GM18519 (cell line): ENCODE measurements around the gene METRNL.
"Not testable (repeated sequence)": the region's sequence is repeated elsewhere in the genome, so short reads cannot be mapped to it uniquely, and the experiment has no call there.

Experiments used
- ATAC-seq: cut with Tn5 transposase; IDR thresholded peaks from one replicate; pipeline ENCODE4 v1.9.1; 2021; ENCODE audit warnings: mild to moderate bottlenecking, moderate library complexity; ENCODE audit not compliant: unreplicated experiment, low FRiP score

The METRNL gene

DNA sequence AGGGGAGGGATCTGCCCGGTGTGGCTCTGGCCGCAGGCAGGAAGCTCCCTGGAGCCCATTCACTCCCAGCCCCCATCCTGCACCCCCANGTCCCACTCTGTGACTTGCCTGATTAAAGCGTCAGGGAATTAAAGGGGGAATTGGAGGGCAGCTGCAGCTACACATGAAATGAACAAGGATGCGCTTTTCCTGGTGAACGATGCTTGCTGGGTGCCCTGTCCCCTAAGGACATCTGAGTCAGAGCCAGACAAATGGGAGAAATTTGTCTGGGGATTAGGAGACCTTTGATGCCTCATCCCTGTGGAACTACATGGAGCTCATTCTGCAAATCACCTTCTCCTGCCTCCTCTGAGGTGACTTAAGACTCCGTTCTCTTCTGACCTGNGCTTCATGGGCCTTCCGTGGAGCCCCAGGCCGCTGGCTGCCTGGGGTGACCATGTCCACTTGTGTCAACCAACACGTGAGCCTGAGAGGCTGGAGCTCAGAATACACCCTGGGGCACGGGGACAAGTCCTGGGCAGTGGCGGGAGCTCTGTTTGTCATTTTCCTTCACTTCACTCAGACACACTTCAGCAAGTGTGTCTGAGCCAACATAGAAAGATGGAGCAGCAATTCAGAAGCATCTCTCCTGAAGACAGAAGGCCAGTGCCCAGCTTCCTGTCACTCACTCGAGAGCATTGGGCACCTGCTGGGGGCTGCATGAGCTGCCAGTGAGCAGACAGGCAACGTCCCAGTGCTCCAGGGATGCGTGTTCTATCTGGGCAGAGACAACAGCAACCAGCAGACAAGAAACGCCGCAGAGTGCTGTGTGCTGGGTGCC is 54.1 kb downstream of the METRNL start:
- ATAC-seq, result no peak

DNA sequence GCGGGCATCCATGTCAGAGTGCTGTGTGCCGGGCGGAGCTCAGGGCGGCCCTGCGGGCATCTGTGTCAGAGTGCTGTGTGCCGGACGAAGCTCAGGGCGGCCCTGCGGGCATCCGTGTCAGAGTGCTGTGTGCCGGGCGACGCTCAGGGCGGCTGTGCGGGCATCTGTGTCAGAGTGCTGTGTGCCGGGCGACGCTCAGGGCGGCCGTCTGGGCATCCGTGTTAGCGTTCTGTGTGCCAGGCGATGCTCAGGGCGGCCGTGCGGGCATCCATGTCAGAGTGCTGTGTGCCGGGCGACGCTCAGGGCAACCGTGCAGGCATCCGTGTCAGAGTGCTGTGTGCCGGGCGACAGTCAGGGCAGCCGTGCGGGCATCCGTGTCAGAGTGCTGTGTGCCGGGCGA is 55.0 kb downstream of the METRNL start:
- ATAC-seq, result not testable (repeated sequence)

DNA sequence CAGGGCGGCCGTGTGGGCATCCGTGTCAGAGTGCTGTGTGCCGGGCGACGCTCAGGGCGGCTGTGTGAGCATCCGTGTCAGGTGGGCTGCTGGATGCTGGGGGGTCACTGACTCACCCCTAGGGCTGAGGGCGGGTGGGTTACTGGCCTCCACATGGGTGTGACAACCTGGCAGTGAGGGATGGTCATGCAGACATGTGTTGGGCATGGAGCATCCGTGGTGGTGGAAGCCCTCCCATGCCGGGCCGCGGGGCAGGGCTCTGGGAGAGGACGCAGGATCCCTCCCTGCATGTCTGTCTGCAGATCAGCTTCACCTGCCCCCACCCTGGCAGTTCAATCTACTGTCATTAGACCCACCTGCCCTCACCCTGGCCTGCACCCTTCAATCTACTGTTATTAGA is 56.3 kb downstream of the METRNL start:
- no peak for ATAC-seq

DNA sequence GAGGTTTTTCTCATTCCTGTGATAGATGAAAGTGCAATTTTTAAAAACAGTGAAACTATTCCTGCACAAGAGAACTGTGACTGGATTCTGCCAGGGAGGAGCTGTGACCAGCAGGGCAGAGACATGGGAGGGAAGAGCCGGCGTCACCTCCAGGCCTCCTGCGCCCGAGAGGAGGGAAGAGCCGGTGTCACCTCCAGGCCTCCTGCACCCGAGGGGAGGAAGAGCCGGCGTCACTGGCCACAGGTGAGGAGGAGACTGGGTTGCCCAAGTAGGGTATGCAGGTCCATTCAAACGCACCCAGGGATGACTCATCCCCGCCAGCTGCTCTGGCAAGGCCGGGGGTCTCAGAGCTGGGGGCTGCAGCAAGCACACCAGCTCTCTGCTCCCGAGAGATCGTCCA is 56.7 kb downstream of the METRNL start:
- no peak for ATAC-seq

DNA sequence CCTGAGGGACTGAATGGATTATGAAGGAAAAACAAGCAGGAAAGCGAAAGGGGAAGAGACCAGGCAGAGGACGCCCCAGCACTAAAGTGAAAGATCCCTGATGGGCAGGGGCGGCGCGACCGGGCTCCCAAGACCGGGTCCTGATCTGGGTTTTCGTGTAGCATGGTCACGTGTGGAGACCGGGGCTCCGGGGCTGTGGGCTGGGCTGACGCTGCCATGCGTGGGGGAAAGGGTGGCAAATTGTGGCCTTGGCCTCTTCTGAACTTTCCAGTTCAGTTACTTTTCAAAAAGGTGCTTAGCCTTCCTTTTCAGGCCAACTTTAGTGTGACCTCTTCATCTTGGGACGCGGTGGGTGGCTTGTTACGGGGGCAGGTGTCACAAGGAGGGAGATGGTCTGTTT is 57.5 kb downstream of the METRNL start:
- ATAC-seq, result no peak

DNA sequence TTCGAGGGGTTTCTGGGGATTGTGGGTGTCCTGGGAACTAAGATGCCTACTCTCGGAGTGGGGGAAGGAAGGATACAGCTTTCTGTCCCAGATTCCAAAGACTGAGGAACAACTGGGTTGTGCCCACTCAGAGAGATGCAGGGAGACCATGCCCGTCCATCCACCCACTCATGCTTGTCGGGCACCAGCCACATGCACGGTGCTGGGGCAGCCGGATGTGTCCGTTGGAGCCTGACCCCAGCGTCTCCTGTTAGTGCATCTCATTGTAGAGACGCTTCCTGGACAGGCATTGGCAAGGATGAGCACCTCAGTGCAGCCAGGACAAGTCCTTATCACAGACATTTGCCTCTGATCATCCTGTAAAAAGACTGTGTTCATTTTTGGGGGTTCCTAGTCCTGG is 58.1 kb downstream of the METRNL start:
- ATAC-seq, result no peak

DNA sequence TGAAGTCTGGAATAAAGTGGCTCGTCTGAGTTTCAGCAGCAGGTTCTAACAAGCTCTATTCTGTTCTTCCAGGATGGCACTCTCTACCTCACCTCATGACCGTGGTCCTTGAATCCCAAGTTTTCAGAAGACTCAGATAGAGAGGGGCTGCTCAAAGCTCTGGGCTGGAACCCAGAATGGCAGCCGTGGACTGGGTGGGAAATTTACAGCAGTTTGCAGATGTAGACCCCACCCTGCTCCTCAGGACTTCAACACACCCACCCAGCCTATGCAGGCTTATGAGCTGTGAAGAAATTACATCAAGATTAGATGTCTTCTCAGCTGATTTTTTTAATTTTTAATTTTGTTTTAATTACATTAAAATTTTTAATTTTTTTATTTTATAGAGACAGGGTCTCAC is 59.4 kb downstream of the METRNL start:
- no peak for ATAC-seq

DNA sequence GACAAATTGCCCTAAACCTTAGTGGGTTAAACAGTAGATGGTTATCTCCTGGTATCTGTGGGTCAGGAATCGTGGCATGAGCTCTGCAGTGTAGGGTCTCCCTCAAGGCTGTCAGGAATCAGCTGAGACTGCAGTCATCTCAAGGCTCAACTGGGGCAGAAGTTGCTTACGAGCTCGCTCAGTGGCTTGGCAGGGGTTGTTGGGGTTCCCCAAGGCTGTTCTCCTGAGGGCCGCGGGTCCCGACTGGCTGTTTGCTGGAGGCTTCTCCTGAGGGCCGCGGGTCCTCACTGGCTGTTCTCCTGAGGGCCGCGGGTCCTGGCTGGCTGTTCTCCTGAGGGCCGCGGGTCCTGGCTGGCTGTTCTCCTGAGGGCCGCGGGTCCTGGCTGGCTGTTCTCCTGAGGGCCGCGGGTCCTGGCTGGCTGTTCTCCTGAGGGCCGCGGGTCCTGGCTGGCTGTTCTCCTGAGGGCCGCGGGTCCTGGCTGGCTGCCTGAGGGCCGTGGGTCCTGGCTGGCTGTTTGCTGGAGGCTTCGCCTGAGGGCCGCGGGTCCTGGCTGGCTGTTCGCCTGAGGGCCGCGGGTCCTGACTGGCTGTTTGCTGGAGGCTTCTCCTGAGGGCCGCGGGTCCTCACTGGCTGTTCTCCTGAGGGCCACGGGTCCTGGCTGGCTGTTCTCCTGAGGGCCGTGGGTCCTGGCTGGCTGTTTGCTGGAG is 60.3 kb downstream of the METRNL start:
- not testable (repeated sequence) for ATAC-seq

DNA sequence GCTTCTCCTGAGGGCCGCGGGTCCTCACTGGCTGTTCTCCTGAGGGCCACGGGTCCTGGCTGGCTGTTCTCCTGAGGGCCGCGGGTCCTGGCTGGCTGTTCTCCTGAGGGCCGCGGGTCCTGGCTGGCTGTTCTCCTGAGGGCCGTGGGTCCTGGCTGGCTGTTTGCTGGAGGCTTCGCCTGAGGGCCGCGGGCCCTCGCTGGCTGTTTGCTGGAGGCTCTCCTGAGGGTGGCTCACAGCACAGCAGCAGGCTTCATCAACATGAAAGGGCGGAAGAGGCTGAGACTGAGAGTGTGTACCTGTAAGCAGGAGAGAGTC is 60.8 kb downstream of the METRNL start:
- ATAC-seq, result not testable (repeated sequence)

DNA sequence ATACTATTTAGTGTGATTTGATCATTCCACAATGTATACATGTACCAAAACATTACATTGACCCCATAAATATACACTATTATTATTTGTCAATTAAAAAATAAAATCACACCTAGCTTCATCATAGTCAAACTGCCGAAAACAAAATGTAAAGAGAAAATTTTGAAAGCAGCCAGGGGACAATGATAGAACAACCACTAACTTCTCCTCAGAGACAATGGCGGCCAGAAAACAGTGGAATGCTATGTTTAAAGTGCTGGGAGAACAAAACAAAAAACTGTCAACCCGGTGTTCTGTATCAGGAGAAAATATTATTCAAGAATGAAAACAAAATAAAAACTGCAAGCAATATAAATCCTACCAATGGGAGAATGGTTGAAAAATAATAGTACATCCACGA is 63.2 kb downstream of the METRNL start:
- ATAC-seq, result no peak

DNA sequence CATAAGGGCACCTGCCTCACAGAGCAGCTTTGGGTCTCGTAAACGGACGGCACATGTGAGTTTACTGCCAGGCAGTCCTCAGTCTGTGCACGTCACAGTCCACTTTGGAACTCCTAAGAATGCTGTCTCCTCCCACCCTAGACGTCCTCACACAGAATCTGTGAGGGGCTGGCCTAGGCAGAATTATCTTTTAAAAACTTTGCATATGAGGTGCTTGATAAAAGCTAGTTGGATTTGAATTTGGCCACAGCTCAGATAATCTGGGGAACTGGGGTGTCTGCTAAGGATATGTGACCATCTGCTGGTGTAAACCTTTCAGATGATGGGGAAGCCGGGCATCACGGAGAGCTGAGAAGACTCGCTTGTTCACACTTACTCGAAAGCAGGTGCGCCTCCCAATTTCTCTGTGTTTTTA is 64.4 kb downstream of the METRNL start:
- ATAC-seq, result no peak
